Activated CD8-positive, alpha-beta memory T cell treated with anti-CD3 and anti-CD28 coated beads, Interleukin-2, amount 50 U/mL, for 4 hours (primary cell): ENCODE data around the gene SLC52A3.
"Not testable (repeated sequence)": the region's sequence is repeated elsewhere in the genome, so short reads cannot be mapped to it uniquely, and the experiment has no call there.

Experiments
- DNase-seq: peaks from one replicate; pipeline ENCODE4 v3.0.0-alpha.2; 2020

The SLC52A3 gene

GRCh38 chr20:725491-725890 lies 42.8 kb downstream of the SLC52A3 start:
- no peak for DNase-seq

- not testable (repeated sequence) for DNase-seq
These were observed 43.5 kb downstream of the SLC52A3 start for GRCh38 chr20:724797-725196.

GRCh38 chr20:723756-724155 lies 44.5 kb downstream of the SLC52A3 start:
- DNase-seq: no peak

- no peak for DNase-seq
These were observed 45.3 kb downstream of the SLC52A3 start for GRCh38 chr20:722822-723644.

GRCh38 chr20:721876-722275 lies 46.4 kb downstream of the SLC52A3 start:
- DNase-seq: no peak

- no peak for DNase-seq
These were observed 48.5 kb downstream of the SLC52A3 start for GRCh38 chr20:719816-720215.

GRCh38 chr20:719068-719467 lies 49.2 kb downstream of the SLC52A3 start:
- DNase-seq: no peak

GRCh38 chr20:717832-718231 lies 50.5 kb downstream of the SLC52A3 start:
- DNase-seq: no peak

- DNase-seq: no peak
These were observed 51.0 kb downstream of the SLC52A3 start for GRCh38 chr20:717271-717670.

GRCh38 chr20:714453-714852 lies 53.8 kb downstream of the SLC52A3 start:
- DNase-seq: no peak

GRCh38 chr20:711576-711975 lies 56.7 kb downstream of the SLC52A3 start:
- DNase-seq: no peak

- no peak for DNase-seq
These were observed 57.4 kb downstream of the SLC52A3 start for GRCh38 chr20:710780-711450.
